ENCODE results near the gene GALK2.
"Not testable (repeated sequence)": the region's sequence is repeated elsewhere in the genome, so short reads cannot be mapped to it uniquely, and the experiment has no call there.

GALK2 gene

DNA sequence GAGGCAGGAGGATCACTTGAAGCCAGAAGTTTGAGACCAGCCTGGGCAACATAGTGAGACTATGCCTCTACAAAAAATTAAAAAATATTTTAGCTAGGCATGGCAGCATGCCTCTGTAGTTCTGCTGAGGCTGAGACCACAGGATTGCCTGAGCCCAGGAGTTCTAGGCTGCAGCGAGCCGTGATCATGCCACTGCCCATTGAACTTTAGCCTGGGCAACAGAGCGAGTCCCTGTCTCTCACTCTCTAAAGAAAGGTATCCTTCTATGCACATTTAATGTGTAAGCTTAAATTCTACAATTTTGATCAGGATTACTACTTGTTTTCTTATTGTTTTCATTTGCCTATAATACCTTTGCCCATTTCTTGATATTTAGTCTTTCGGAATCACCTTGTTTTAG lies 26.8 kb downstream of the GALK2 start:
- no peak overlapping the region for H3K27ac ChIP-seq (ENCODE audit: low read depth, low read length, poor library complexity, severe bottlenecking)

DNA sequence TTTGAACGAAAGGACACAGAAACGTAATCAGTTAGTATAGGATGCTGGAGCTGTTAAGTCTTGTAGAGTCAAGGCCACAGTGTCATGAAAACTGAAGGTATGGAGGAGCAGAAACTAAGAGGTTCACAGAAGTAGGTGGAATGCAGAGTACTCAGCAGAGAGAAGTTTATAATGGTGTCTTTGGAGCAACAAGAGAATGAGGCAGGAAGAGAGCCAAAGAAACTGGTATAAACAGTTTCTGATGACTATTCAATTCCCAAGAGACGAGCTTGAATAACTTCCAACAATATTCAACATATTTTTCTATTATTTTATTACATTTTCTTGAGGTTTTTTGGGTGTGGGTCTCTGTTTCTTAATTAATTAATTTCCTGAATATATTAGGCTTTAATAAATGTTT lies 29.6 kb downstream of the GALK2 start:
- peaks cover 10% of the 10 kb centered on the region; the same call in 1 of the 2 replicates for H3K79me2 ChIP-seq (ENCODE audit: insufficient read depth, low read length)
- no peak overlapping the region for H3K27ac ChIP-seq (ENCODE audit: low read depth, low read length, poor library complexity, severe bottlenecking)
- no peak overlapping the region for H3K4me2 ChIP-seq (ENCODE audit: low read length)

More for the DNA sequence above, 26.8 kb downstream of the GALK2 start:
- Histone ChIP-seq H3K9ac (ENCODE audit: low read length) (no peak overlapping the region), H4K20me1 (ENCODE audit: insufficient read depth, low read length) (no peaks in the 10 kb centered on the region), H3K4me3 (ENCODE audit: low read depth, low read length, poor library complexity, severe bottlenecking) (no peak overlapping the region), H3K79me2 (ENCODE audit: insufficient read depth, low read length) (peaks cover 12% of the 10 kb centered on the region), H3K9me3 (ENCODE audit: low read length) (no peaks in the 10 kb centered on the region), H3F3A (ENCODE audit: insufficient read depth, low read length) (no peaks in the 10 kb centered on the region), H3K27me3 (ENCODE audit: insufficient read depth, low read length) (no peaks in the 10 kb centered on the region), H3K4me2 (ENCODE audit: low read length) (no peak overlapping the region), H3K9me2 (ENCODE audit: low read depth, low read length) (no peaks in the 10 kb centered on the region), H2AFZ (ENCODE audit: low read length) (no peak overlapping the region), H3K36me3 (ENCODE audit: insufficient read depth, low read length) (no peaks in the 10 kb centered on the region), H3K4me1 (ENCODE audit: insufficient read depth, low read length, severe bottlenecking) (no peaks in the 10 kb centered on the region)
- TF ChIP-seq EZH2 (IDR thresholded peaks at IDR 0.05; ENCODE audit: borderline replicate concordance, low read length) = no peak
- TF ChIP-seq, protein P1, sequence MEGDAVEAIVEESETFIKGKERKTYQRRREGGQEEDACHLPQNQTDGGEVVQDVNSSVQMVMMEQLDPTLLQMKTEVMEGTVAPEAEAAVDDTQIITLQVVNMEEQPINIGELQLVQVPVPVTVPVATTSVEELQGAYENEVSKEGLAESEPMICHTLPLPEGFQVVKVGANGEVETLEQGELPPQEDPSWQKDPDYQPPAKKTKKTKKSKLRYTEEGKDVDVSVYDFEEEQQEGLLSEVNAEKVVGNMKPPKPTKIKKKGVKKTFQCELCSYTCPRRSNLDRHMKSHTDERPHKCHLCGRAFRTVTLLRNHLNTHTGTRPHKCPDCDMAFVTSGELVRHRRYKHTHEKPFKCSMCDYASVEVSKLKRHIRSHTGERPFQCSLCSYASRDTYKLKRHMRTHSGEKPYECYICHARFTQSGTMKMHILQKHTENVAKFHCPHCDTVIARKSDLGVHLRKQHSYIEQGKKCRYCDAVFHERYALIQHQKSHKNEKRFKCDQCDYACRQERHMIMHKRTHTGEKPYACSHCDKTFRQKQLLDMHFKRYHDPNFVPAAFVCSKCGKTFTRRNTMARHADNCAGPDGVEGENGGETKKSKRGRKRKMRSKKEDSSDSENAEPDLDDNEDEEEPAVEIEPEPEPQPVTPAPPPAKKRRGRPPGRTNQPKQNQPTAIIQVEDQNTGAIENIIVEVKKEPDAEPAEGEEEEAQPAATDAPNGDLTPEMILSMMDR (IDR thresholded peaks at IDR 0.05; ENCODE audit: low read length) = no peak

DNA sequence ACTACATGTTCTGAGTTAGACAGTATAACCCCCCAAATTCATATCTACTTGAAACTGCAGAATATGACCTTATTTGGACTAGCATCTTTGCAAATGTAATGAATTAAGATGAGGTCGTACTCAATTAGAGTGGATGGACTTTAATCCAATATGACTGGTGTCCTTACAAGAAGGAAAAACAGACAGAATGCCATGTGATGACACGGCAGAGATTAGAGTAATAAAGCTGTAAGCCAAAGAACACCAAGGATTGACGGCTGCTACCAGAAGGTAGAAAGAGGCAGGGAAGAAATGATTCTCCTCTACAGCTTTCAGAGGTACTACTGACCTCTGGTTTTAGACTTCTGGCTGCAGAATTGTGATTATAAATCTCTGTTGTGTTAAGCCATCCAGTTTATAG lies 30.3 kb downstream of the GALK2 start:
- Histone ChIP-seq H3K9me2 (ENCODE audit: low read depth, low read length) (no peaks in the 10 kb centered on the region), H3K27ac (ENCODE audit: low read depth, low read length, poor library complexity, severe bottlenecking) (no peak overlapping the region), H3K4me1 (ENCODE audit: insufficient read depth, low read length, severe bottlenecking) (no peaks in the 10 kb centered on the region), H3K4me2 (ENCODE audit: low read length) (no peak overlapping the region), H3K36me3 (ENCODE audit: insufficient read depth, low read length) (peaks cover 12% of the 10 kb centered on the region), H4K20me1 (ENCODE audit: insufficient read depth, low read length) (no peaks in the 10 kb centered on the region), H3K9ac (ENCODE audit: low read length) (no peak overlapping the region), H3F3A (ENCODE audit: insufficient read depth, low read length) (no peaks in the 10 kb centered on the region), H3K79me2 (ENCODE audit: insufficient read depth, low read length) (peaks cover 10% of the 10 kb centered on the region; the same call in 1 of the 2 replicates), H2AFZ (ENCODE audit: low read length) (no peak overlapping the region), H3K9me3 (ENCODE audit: low read length) (0 out of 2 replicates have a peak, but pooled peaks cover 2% of the 10 kb centered on the region), H3K4me3 (ENCODE audit: low read depth, low read length, poor library complexity, severe bottlenecking) (no peak overlapping the region), H3K27me3 (ENCODE audit: insufficient read depth, low read length) (no peaks in the 10 kb centered on the region)
- TF ChIP-seq EZH2 (IDR thresholded peaks at IDR 0.05; ENCODE audit: borderline replicate concordance, low read length) = no peak
- TF ChIP-seq, protein P1 (IDR thresholded peaks at IDR 0.05; ENCODE audit: low read length) = no peak

More for the DNA sequence above, 29.6 kb downstream of the GALK2 start:
- Histone ChIP-seq H3K27me3 (ENCODE audit: insufficient read depth, low read length) (no peaks in the 10 kb centered on the region), H3K9me3 (ENCODE audit: low read length) (0 out of 2 replicates have a peak, but pooled peaks cover 2% of the 10 kb centered on the region), H3K4me3 (ENCODE audit: low read depth, low read length, poor library complexity, severe bottlenecking) (no peak overlapping the region), H4K20me1 (ENCODE audit: insufficient read depth, low read length) (no peaks in the 10 kb centered on the region), H3K9ac (ENCODE audit: low read length) (no peak overlapping the region), H3K4me1 (ENCODE audit: insufficient read depth, low read length, severe bottlenecking) (no peaks in the 10 kb centered on the region), H3K36me3 (ENCODE audit: insufficient read depth, low read length) (peaks cover 7% of the 10 kb centered on the region), H3K9me2 (ENCODE audit: low read depth, low read length) (no peaks in the 10 kb centered on the region), H2AFZ (ENCODE audit: low read length) (no peak overlapping the region), H3F3A (ENCODE audit: insufficient read depth, low read length) (no peaks in the 10 kb centered on the region)
- TF ChIP-seq, protein P1 (IDR thresholded peaks at IDR 0.05; ENCODE audit: low read length) = no peak
- no peak for TF ChIP-seq EZH2 (IDR thresholded peaks at IDR 0.05; ENCODE audit: borderline replicate concordance, low read length)

DNA sequence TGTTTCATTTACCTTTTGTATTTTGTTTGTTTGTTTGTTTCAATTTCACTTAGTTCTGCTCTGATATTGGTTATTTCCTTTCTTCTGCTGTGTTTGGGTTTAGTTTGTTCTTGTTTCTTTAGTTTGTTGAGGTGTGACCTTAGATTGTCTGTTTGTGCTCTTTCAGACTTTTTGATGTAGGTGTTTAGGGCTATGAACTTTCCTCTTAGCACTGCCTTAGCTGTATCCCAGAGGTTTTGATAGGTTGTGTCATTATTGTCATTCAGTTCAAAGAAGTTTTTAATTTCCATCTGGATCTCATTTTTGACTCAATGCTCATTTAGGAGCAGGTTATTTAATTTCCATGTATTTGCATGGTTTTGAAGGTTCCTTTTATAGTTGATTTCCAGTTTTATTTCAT lies 38.1 kb downstream of the GALK2 start:
- not testable (repeated sequence) for H3K4me3 ChIP-seq (ENCODE audit: low read depth, low read length, poor library complexity, severe bottlenecking); H3F3A ChIP-seq (ENCODE audit: insufficient read depth, low read length); H3K9ac ChIP-seq (ENCODE audit: low read length); H3K27ac ChIP-seq (ENCODE audit: low read depth, low read length, poor library complexity, severe bottlenecking); H3K9me3 ChIP-seq (ENCODE audit: low read length); H4K20me1 ChIP-seq (ENCODE audit: insufficient read depth, low read length); H3K4me1 ChIP-seq (ENCODE audit: insufficient read depth, low read length, severe bottlenecking); H3K4me2 ChIP-seq (ENCODE audit: low read length); H2AFZ ChIP-seq (ENCODE audit: low read length); H3K9me2 ChIP-seq (ENCODE audit: low read depth, low read length); H3K36me3 ChIP-seq (ENCODE audit: insufficient read depth, low read length); H3K79me2 ChIP-seq (ENCODE audit: insufficient read depth, low read length); H3K27me3 ChIP-seq (ENCODE audit: insufficient read depth, low read length)

All from OCI-LY1 (cell line).